ENCODE results near the gene TPSB2.
"Not testable (repeated sequence)": the region's sequence is repeated elsewhere in the genome, so short reads cannot be mapped to it uniquely, and the experiment has no call there.

TPSB2 gene

GRCh38 chr16:1262846-1263221, 32.9 kb upstream of the TPSB2 start:
- no peak overlapping the region for H3K4me3 ChIP-seq (ENCODE audit: low read depth, low read length)
- no peak for DNase-seq (ENCODE audit: low read depth)

- no peak overlapping the region for H3K4me3 ChIP-seq (ENCODE audit: low read depth, low read length)
- no peak for DNase-seq (ENCODE audit: low read depth)
Measured at GRCh38 chr16:1262210-1262845, 32.3 kb upstream of the TPSB2 start.

DNA sequence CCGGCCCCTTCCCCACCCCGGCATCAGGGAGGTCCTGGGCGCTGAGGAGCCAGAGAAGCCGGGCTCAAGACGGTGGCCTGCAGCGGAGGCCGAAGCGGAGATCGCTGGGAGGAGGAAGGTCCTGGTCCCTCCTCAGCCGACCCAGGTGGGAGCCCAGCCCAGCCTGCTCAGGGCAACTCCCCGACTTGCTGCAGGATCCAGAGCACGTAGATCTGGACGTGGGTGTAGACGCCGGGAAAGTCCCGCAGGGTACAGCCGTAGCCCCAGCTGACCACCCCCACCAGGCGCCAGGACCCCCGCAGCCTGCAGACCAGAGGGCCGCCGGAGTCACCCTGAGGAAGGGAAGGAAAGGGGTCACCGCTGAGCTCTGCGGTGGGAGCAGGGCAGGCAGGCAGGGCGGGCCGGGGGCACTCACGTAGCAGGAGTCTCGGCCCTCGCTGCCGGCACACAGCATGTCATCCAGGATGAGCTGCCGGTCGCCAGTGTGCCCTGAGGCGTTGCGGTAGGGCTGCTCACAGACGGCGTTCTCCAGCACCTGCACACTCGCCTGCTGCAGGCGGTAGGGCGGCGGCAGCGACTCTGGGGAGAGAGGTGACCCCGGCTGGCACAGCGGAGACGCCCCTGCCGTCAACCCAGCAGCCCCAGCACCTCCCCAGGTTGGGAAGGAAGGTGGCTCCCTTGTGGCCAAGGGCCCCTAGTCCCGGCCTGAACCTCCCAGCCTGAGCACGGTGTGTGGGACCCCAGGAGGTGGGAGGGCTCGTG, 31.3 kb upstream of the TPSB2 start:
- DNase-seq (ENCODE audit: low read depth) = no peak
- no peak overlapping the region for H3K4me3 ChIP-seq (ENCODE audit: low read depth, low read length)

GRCh38 chr16:1260101-1260680, 30.2 kb upstream of the TPSB2 start:
- no peak for DNase-seq (ENCODE audit: low read depth)
- no peak overlapping the region for H3K4me3 ChIP-seq (ENCODE audit: low read depth, low read length)

DNA sequence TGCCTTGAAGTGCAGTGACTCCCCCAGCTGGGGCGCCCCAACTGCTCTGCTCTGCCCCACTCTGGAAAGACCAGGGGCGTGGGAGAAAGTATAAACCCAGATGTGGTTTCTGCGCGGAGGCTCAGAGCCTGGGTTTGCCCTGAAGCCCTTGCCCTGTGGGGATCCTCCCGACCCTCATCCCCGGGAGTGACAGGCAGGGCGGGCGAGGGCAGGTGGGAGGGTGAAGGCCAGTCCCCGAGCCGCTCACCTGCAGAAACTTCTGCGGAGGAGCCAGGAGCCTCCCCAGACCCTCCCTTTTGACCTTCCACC, 29.7 kb upstream of the TPSB2 start:
- DNase-seq (ENCODE audit: low read depth) = no peak
- no peak overlapping the region for H3K4me3 ChIP-seq (ENCODE audit: low read depth, low read length)

DNA sequence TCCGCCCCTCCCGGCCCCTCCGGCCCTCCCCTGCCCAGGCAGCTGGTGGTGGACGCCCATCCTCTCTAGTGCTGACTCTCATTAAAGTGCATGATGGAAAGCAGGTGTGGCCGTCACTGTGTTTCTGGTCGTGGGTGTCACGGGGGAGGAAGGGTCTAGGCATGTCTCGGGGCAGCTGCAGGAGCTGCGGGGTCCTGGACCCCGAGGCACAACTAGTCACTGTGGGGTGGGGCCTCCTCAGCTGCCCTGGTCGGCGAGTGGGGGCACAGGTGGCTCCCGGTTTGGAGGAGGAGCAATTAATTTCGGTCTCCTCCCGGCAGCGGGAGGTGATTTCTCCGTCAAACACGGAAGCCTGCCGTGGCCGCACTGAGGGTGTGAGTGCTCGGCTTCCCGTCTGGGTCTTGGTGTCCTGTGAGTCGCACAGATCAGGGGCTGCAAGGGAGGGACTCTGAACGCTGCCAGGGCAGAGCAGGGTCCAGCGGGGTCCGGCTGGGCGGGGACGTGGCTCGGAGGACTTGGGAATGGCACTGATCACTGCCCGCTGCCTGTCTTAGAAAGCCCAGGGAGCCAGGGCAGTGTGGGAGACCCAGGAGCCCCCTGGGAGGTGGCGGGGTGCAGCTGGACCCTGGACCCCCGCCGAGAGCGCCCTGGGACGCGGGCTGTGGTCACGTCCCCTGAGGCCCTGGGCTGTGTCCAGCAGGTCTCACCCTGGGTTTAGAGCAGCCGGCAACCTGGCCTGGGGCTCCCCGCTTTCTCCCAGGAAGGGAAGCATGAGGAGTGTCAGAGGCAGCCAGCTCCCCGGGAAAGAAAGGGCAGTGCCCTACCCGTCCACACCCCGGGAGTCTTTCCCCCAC, 29.1 kb upstream of the TPSB2 start:
- no peak for DNase-seq (ENCODE audit: low read depth)
- no peak overlapping the region for H3K4me3 ChIP-seq (ENCODE audit: low read depth, low read length)

- DNase-seq (ENCODE audit: low read depth) = no peak
Measured at GRCh38 chr16:1258225-1258600, 28.2 kb upstream of the TPSB2 start.

GRCh38 chr16:1257561-1258224, 27.7 kb upstream of the TPSB2 start:
- DNase-seq (ENCODE audit: low read depth) = no peak
- no peak overlapping the region for H3K4me3 ChIP-seq (ENCODE audit: low read depth, low read length)

More at GRCh38 chr16:1258225-1258600, 28.2 kb upstream of the TPSB2 start:
- no peak overlapping the region for H3K4me3 ChIP-seq (ENCODE audit: low read depth, low read length)

DNA sequence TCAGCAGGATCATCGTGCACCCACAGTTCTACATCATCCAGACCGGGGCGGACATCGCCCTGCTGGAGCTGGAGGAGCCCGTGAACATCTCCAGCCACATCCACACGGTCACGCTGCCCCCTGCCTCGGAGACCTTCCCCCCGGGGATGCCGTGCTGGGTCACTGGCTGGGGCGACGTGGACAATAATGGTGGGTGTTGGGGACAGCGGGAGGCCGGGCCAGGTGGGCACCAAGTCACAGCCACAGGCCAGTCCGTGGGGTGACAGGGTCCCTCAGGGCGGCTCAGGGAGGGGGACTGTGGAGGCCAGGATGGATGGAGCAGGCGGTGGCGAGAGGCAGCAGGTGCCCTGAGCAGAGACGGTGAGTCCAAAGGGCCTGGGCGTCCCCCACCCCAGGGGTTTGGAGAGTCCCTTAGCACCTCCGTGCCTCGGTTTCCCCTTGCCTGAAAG, 26.9 kb upstream of the TPSB2 start:
- no peak overlapping the region for H3K4me3 ChIP-seq (ENCODE audit: low read depth, low read length)
- DNase-seq (ENCODE audit: low read depth) = no peak

DNA sequence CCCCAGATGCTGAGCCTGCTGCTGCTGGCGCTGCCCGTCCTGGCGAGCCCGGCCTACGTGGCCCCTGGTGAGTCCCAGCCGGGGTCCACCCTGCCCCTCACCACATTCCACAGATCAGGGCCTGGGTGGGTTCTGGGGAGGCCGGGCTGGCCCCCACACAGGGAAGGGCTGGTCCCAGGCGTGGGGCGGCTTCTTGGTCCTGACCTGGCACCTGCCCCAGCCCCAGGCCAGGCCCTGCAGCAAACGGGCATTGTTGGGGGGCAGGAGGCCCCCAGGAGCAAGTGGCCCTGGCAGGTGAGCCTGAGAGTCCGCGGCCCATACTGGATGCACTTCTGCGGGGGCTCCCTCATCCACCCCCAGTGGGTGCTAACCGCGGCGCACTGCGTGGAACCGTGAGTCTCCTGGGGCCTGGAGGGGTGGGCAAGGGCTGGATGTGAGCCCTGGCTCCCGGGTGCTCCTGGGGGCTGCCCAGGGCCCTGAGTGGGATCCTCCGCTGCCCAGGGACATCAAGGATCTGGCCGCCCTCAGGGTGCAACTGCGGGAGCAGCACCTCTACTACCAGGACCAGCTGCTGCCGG, 26.4 kb upstream of the TPSB2 start:
- not testable (repeated sequence) for DNase-seq (ENCODE audit: low read depth); H3K4me3 ChIP-seq (ENCODE audit: low read depth, low read length)

GRCh38 chr16:1255276-1256122, 25.5 kb upstream of the TPSB2 start, which contains the start of gene TPSD1:
Gene TPSD1 (plus strand): TSS chr16:1256069. CDS start chr16:1256281, 212 bp downstream.
- H3K4me3 ChIP-seq (ENCODE audit: low read depth, low read length); DNase-seq (ENCODE audit: low read depth): not testable (repeated sequence)

- H3K4me3 ChIP-seq (ENCODE audit: low read depth, low read length); DNase-seq (ENCODE audit: low read depth): not testable (repeated sequence)
Measured at GRCh38 chr16:1254821-1255220, 24.8 kb upstream of the TPSB2 start.

GRCh38 chr16:1253701-1254364, 23.8 kb upstream of the TPSB2 start:
- DNase-seq (ENCODE audit: low read depth); H3K4me3 ChIP-seq (ENCODE audit: low read depth, low read length): not testable (repeated sequence)

DNA sequence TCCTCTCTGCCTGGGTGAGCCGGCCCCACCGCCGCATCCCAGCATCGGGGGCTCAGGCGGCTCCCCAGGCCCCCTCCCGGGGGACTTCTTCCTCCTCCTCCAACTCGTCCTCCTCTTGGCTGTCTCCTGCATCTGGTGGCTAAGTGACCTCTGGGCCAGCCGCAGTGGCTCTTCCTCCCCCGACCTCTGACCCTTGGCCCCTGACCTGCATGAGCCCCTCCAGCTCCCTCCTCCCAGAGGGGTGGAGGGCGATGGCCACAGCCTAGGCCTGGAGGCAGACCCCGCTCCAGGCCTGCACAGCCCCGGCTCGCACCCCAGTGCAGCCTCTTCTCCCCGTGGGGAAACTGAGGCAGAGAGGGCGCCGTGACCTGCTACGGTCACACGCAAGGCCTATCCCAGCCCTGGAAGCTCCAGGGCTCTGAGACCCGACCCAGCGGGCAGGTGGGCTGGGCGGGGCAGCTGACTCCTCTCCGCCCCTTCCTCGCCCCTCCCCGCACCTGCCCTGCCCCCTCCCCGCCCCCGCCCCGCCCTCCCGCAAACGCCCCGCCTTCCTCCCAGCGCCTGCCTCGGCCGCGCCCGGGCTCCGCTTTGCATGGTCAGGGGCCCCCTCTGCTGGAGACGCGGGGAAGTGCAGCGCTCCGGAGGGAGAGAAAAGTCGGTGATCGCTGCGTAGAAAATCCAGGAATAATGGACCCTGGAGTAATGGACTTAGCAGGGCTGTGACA, 19.2 kb upstream of the TPSB2 start:
- not testable (repeated sequence) for H3K4me3 ChIP-seq (ENCODE audit: low read depth, low read length); DNase-seq (ENCODE audit: low read depth)

DNA sequence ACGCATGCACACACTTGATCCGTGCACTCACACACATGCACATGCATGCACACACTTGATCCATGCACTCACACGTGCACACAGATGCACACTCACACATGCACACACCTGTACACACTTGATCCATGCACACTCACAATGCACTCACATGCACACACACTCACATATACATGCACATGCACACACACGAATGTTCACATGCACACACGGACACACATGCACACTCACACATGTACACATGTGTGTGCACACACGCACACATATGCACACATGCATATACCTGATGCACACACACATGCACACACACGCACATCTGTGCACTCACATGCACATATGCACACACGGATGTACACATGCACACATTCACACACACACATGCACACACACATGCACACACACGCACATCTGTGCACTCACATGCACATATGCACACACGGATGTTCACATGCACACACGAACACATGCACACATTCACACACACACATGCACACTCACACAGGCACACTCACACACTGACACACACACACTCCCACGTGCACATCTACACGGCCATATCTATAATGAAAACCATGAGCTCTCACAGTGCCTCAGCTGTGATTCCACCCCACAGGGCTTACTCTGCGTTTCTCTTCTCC, 18.0 kb upstream of the TPSB2 start:
- not testable (repeated sequence) for DNase-seq (ENCODE audit: low read depth); H3K4me3 ChIP-seq (ENCODE audit: low read depth, low read length)

- DNase-seq (ENCODE audit: low read depth) = no peak
- no peak overlapping the region for H3K4me3 ChIP-seq (ENCODE audit: low read depth, low read length)
Measured at GRCh38 chr16:1245452-1246020, 15.6 kb upstream of the TPSB2 start.
